Dermis lymphatic vessel endothelial cell (primary cell): ENCODE results near the gene NEURL3. TPM values are rescaled to one million over a fixed set of nuclear protein-coding genes. Genes with fewer than 3 reads are reported as not detected.

Source experiments
- total RNA-seq: library from RNA; depleted of rRNA; stranded (reverse); fragments of >200 nt; gene quantifications from 2 replicates; pipeline ENCODE4 v1.2.1, GENCODE V29; 2014

Gene NEURL3, protein sequence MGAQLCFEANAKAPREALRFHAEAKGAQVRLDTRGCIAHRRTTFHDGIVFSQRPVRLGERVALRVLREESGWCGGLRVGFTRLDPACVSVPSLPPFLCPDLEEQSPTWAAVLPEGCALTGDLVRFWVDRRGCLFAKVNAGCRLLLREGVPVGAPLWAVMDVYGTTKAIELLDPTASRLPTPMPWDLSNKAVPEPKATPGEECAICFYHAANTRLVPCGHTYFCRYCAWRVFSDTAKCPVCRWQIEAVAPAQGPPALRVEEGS
- 0.09 and 0.11 TPM in 2 replicates for total RNA-seq

GRCh38 chr2:96505231-96505889 lies at the start of gene NEURL3:
NEURL3 (minus strand) TSS chr2:96505357; CDS start chr2:96505286, 71 bp downstream.

DNA sequence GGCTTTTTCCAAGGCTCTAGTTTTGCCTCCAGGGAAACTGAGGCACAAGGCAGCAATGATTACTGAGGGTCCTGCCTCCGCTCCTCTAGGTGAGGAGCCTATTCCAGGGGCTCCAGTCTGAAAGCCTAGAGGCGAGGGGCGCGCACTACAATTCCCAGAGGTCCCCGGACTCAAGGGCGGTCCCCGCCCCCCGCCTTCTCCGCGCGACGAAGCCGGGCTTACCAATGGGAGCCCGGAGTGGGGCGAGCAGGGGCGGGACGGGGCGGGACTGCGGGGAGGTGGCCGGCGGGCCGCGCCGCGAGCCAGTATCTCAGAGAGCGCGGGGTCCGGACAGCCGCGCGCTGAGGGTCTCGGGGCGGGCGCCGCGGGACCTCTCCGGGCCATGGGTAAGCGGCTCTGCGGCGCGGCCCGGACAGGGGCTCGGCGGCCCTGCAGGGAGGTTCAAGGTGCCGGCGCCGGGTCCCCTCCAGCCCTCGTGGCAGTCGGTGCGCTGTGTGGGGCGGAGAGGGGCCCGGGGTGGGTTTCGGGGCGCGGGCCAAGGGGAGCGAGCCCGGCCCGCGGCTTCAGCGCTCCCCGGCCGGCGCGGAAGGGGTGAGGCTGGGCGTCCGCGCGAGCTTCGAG lies 31.4 kb upstream of the NEURL3 start, which contains the start of gene ARID5A:
TSS of gene ARID5A (plus strand) at position 308 of the 621 bp plus-strand sequence. CDS start at position 383, 75 bp downstream.

Other genes starting within 250 kb of the NEURL3 start
- gene TMEM127, start 239.4 kb downstream of the NEURL3 start, total RNA-seq: 23.8 and 25.6 TPM in 2 replicates
- 92.6 and 100 TPM in 2 replicates for gene CIAO1, start 239.1 kb downstream of the NEURL3 start, total RNA-seq
- gene SNRNP200, start 199.8 kb downstream of the NEURL3 start, total RNA-seq: 46.1 and 49.2 TPM in 2 replicates
- 3.2 and 3.3 TPM in 2 replicates for gene ITPRIPL1, start 180.0 kb downstream of the NEURL3 start, total RNA-seq
- gene NCAPH, start 169.6 kb downstream of the NEURL3 start, total RNA-seq: 3.5 TPM in 2 replicates
- gene ARID5A, start 31.4 kb upstream of the NEURL3 start, total RNA-seq: 16.2 and 19.9 TPM in 2 replicates
- 21.7 and 23.8 TPM in 2 replicates for gene KANSL3, start 133.0 kb upstream of the NEURL3 start, total RNA-seq
- not detected in 2 replicates for gene FER1L5, start 137.4 kb upstream of the NEURL3 start, total RNA-seq
- gene LMAN2L, start 234.7 kb upstream of the NEURL3 start, total RNA-seq: 14.6 and 17.4 TPM in 2 replicates